OCI-LY3 (cell line): ENCODE data around the gene KRTDAP.

Experiments used
- CTCF ChIP-seq: fragments of 200-600, 300-600 bp; sonication (generic); IDR thresholded peaks from 2 replicates; pipeline ENCODE4 v1.5.1; 2014; ENCODE audit warnings: antibody characterized with exemption, low read length, low read depth
- EZH2phosphoT487 ChIP-seq: fragments of 200-600 bp; shearing (Covaris generic); IDR thresholded peaks from 2 replicates; pipeline ENCODE4 v1.6.1; 2018; ENCODE audit warnings: antibody characterized with exemption, mixed run types, low read depth

GRCh38 chr19:35531291-35531690, 41.0 kb upstream of the KRTDAP start:
- no peak for TF ChIP-seq CTCF
- no peak for TF ChIP-seq EZH2phosphoT487
